ENCODE measurements around the gene VPS35L. TPM values are rescaled to one million over a fixed set of nuclear protein-coding genes. Genes with fewer than 3 reads are reported as not detected.

The VPS35L gene
- total RNA-seq, 1 donor from 2014 or later: 45.9 TPM

DNA sequence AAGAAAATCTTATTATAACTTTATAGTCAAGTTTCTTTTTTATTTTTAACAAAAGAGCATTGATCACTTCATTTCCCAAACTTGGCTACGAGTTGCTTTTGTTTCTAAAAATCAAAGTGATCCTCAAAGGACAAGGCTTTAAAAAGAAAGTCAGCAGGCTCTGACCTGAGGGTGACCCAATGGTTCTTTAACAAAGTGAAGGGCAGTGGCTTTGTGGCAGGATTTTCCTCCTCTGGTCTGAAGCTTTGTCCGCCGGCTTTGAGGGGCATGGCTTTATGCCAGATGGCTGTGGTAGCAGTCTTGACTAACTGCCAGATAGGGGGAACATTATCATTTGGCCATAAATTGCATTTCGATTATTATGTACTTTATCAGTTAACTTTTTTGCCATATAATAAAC lies 191.1 kb downstream of the VPS35L start:
- no peaks in the 10 kb centered on the region for H3K27me3 ChIP-seq (ENCODE audit: low read depth)
- H3K27ac ChIP-seq: no peak overlapping the region
- no peaks in the 10 kb centered on the region for H3K36me3 ChIP-seq
- TF ChIP-seq, protein P1, sequence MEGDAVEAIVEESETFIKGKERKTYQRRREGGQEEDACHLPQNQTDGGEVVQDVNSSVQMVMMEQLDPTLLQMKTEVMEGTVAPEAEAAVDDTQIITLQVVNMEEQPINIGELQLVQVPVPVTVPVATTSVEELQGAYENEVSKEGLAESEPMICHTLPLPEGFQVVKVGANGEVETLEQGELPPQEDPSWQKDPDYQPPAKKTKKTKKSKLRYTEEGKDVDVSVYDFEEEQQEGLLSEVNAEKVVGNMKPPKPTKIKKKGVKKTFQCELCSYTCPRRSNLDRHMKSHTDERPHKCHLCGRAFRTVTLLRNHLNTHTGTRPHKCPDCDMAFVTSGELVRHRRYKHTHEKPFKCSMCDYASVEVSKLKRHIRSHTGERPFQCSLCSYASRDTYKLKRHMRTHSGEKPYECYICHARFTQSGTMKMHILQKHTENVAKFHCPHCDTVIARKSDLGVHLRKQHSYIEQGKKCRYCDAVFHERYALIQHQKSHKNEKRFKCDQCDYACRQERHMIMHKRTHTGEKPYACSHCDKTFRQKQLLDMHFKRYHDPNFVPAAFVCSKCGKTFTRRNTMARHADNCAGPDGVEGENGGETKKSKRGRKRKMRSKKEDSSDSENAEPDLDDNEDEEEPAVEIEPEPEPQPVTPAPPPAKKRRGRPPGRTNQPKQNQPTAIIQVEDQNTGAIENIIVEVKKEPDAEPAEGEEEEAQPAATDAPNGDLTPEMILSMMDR (IDR thresholded peaks at IDR 0.05): no peak
- intact Hi-C loops (cut with DNase I): no loop called here
- no peak for DNase-seq
- ATAC-seq: no peak
- H3K4me1 ChIP-seq: no peaks in the 10 kb centered on the region
- H3K4me3 ChIP-seq: no peak overlapping the region
- H3K9me3 ChIP-seq: no peaks in the 10 kb centered on the region

DNA sequence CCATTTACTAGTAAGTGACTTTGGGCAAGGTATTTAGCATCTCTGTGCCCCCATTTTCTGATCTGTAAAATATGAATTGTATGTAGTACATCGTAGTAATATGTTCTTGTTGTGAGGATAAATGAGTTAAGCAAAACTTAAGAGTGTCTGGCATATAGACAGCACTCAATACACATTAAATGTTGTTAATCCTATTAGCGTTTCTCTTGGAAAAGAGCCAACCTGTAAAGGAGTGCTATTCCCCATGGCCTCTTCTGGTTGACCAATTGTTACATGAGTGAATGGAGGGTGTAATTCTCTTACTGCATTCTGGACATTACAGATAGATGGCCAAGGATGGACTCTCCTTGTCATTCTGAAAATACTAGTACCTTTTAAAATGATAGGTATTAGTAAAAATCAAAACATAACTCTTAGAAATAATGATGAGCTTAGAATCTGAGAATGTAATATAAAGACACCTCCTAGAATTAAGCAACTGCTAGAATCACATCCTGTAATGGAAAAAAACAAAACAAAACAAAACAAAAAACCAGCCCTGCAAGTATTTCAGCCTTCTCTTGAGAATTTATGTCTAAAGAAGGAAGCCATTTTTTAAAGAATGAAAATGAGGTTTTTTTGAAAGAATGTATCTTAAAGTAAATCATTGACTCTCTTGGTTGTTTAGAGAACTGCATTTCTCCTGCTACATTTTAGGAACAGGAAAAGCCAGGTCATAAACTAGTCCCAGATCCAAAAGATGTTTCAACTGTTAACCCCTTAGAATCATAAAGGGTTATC lies 193.1 kb downstream of the VPS35L start:
- Histone ChIP-seq H3K9me3 (no peaks in the 10 kb centered on the region), H3K4me1 (no peaks in the 10 kb centered on the region), H3K27ac (no peak overlapping the region), H3K36me3 (no peaks in the 10 kb centered on the region), H3K27me3 (ENCODE audit: low read depth) (no peaks in the 10 kb centered on the region), H3K4me3 (no peak overlapping the region)
- TF ChIP-seq, protein P1 (IDR thresholded peaks at IDR 0.05): no peak
- DNase-seq (no peak), ATAC-seq (no peak)
- intact Hi-C loops (cut with DNase I): no loop called here

DNA sequence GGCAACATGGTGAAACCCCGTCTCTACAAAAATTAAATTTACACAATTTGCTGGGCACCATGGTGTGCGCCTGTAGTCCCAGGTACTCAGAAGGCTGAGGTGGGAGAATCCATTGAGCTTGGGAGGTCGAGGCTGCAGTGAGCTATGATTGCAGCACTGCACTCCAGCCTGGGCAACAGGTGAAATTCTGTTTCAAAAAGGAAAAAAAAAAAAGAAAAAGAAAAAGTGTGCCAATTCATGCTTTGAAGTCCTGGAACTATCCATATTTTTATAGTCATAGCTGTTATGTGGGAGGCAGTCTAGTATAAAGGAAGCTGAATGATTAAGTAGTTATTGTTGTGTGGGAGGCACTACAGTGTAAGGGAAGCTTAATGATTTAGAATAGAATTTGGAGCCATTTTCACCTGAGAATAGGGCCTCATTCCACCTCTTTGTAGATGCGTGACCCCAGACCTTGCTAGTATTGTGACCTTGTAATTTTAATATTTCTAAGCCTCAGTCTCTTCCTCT lies 194.1 kb downstream of the VPS35L start:
- Histone ChIP-seq H3K4me1 (no peaks in the 10 kb centered on the region), H3K9me3 (no peaks in the 10 kb centered on the region), H3K36me3 (no peaks in the 10 kb centered on the region), H3K4me3 (no peak overlapping the region), H3K27me3 (ENCODE audit: low read depth) (no peaks in the 10 kb centered on the region), H3K27ac (no peak overlapping the region)
- DNase-seq: no peak
- ATAC-seq: no peak
- TF ChIP-seq, protein P1 (IDR thresholded peaks at IDR 0.05): no peak
- intact Hi-C loops (cut with DNase I): no loop called here

Other genes starting within 250 kb of the VPS35L start
- 62.1 TPM for gene TMC5, start 137.8 kb upstream of the VPS35L start, total RNA-seq
- gene GDE1, start 33.6 kb upstream of the VPS35L start, total RNA-seq: 81.5 TPM
- 23.9 TPM for gene CCP110, start 31.8 kb upstream of the VPS35L start, total RNA-seq
- 10.9 TPM for gene KNOP1, start 162.5 kb downstream of the VPS35L start, total RNA-seq
- gene IQCK, start 162.6 kb downstream of the VPS35L start, total RNA-seq: 14.1 TPM

Data from lower lobe of right lung (tissue), 2 donors.